GM12873 (cell line): ENCODE results near the gene TLE1.

Source experiments
- TF ChIP-seq, protein P1 (sequence below): IDR thresholded peaks from 2 replicates; pipeline ENCODE4 v1.5.1; 2012; ENCODE audit warnings: low read depth, mild to moderate bottlenecking, moderate library complexity, low read length, control low read depth; ENCODE audit not compliant: insufficient read depth; ENCODE audit errors: missing control alignments

The TLE1 gene

DNA sequence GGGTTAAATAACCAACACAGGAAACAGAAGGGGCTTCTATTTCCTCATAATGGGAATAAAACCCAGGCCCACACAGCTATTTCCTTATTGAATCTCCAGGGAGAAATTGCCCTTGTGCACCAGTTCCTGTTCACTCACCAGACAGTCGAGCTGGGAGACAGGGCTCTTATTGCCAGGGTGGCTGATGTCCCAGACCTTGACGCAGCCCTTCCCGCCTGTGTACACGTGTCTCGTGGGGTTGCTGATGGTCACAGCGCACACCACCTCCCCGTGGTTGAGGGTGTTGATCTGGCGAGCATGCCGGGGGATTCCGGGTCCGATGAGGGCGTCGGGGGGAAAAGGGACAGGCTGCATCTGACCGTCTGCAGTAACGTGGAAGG, 96.5 kb downstream of the TLE1 start:
- TF ChIP-seq, protein P1, sequence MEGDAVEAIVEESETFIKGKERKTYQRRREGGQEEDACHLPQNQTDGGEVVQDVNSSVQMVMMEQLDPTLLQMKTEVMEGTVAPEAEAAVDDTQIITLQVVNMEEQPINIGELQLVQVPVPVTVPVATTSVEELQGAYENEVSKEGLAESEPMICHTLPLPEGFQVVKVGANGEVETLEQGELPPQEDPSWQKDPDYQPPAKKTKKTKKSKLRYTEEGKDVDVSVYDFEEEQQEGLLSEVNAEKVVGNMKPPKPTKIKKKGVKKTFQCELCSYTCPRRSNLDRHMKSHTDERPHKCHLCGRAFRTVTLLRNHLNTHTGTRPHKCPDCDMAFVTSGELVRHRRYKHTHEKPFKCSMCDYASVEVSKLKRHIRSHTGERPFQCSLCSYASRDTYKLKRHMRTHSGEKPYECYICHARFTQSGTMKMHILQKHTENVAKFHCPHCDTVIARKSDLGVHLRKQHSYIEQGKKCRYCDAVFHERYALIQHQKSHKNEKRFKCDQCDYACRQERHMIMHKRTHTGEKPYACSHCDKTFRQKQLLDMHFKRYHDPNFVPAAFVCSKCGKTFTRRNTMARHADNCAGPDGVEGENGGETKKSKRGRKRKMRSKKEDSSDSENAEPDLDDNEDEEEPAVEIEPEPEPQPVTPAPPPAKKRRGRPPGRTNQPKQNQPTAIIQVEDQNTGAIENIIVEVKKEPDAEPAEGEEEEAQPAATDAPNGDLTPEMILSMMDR: no peak

DNA sequence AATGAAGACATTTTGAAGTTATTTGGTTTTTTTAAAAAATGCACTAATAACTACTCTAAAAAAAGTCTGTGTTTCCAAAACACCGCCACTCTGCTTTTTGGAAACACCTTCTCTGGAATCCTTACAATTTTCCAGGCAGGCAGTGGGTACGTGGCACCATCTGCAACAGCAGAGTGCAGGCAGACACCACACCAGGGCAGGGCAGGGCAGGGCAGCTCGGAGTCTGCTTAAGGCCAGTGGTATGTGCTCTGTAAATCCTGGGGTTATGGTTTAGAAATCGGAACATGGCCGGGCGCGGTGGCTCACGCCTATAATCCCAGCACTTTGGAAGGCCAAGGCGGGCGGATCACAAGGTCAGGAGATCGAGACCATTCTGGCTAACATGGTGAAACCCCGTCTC, 97.6 kb downstream of the TLE1 start:
- TF ChIP-seq, protein P1: no peak

DNA sequence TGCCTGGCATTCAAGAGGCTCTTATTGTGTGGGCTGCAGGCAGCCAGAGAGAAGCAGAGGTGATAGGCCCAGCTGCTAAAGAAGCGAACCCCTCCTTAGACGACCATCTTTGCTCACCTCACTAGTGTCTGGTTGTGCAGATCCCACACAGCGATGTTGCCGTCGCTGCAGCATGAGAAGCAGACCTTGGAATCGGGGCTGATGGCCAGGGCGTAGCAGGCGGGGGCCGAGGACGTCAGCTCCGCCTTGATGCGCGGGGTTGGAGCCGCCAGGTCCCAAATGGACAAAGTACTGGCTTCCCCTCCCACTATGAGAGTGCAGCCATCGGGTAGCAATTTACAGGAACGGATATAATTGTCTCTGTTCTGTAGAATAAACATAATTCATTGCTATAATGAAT, 98.7 kb downstream of the TLE1 start:
- TF ChIP-seq, protein P1: no peak

DNA sequence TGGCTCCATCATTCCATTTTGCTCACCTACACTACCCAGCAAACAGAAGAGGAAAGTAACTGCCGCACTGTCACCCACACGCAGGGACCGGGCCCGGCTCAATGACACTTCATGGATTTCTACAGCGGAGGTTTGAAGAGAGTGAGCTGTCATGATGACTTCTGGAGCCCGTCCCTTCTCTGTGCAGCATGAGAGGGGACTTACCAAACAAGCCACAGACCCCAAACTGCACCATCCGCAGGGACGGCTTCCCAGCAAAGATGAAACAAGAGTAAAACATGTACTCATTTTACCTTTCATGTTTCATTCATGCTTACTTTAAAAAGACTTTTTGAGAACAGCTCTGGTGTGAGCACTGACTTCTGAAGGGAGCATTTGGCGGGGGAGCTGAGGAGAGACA, 99.5 kb downstream of the TLE1 start:
- TF ChIP-seq, protein P1: no peak

DNA sequence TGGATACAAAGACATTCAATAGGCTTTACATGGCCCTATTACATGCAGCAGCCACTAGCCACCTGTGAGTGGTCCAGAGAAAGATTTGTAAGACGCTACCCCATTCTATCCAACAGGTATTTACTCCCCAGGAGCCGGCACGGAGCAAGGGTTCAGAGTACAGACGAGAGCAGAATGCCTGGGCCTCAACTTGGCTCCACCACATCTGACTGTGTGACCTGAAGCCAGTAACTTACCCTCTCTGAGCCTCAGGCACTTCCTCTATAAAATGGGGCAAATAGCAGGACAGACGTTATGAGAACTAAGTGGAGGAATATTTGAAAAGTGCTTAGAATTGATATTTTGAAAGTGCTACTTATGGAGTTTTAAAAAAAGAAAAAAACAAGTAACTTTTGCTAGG, 100.0 kb downstream of the TLE1 start:
- TF ChIP-seq, protein P1: no peak

DNA sequence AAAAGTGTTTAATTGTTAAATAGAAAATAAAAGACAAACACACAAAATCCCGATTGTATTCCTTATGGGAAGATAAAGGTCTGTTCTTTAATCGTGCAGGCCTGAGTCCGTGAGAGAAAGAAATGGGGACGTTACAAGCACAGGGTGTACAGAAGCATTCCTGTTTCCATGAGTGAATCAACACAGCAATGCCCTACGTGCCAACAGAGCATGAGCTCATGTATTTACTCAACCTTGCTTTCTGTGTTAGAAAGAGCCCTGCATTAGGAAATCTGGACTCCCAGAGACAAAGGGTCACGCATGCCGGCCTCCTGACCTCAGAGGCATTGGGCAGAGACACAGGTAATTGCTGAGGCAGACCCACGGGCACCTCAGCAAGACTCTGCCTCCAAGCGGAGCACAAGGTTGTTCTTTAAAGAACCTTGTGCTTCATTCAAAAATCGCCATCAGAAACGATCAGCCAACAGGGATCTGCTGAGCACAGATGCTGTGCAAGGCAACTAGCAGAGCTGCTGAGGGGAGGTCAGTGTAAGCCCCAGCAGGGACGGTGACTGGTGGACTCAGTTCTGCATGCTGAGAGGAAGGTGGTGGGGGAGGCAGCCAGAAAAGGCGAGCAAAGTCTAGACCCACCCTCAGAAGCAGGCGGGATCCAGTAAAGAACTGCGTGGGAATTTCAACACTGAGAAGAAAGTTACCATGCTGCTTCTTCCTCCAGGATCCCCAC, 101.0 kb downstream of the TLE1 start:
- TF ChIP-seq, protein P1: no peak

DNA sequence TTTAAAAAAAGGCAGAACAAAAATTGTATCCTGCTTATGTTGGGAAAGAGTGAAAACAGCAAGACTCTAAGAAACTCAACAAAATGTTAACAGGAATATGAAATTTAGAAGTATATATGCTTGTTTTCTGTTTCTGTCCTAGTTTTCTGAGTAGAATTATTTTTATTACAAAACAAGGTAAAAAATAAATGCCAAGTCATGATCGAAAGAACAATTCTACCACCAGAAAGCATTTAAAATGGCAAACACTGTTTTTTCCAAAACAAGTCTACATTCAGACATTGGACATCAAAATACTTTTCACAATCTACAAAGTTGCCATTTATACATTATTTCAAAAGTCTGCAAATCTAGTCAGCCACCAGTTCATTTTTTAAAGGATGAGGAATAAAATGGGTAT, 102.6 kb downstream of the TLE1 start:
- TF ChIP-seq, protein P1: no peak
